GM18505 (cell line): ENCODE results near the gene CAMLG.
"Not testable (repeated sequence)": the region's sequence is repeated elsewhere in the genome, so short reads cannot be mapped to it uniquely, and the experiment has no call there.

Experiments
- ATAC-seq: cut with Tn5 transposase; IDR thresholded peaks from one replicate; pipeline ENCODE4 v1.9.1; 2021; ENCODE audit not compliant: unreplicated experiment
- POLR2A ChIP-seq: IDR thresholded peaks from 4 replicates; pipeline ENCODE4 v1.6.1; 2011; ENCODE audit warnings: borderline replicate concordance; ENCODE audit not compliant: insufficient read depth, insufficient read length; ENCODE audit errors: extremely low read depth

The CAMLG gene

DNA sequence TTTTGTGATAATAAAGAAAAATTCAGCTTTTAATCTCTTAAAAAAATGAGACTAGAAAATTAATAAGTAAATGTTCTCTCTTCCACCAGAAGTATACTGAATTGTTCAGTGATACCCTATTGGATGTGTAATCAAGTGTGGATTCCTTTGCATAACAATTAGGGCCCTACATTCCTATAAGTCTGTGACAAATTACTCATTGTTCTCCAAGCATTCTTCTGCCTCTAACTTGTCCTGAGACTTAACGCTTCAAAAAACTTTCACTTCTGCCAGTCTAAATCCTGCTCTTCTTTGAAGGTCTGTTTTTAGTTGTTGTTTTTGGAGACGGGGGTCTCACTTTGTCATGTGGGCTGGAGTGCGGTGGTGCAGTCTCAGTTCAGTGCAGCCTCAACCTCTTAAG is 11.1 kb downstream of the CAMLG start:
- no peak for ATAC-seq
- no peak for TF ChIP-seq POLR2A

DNA sequence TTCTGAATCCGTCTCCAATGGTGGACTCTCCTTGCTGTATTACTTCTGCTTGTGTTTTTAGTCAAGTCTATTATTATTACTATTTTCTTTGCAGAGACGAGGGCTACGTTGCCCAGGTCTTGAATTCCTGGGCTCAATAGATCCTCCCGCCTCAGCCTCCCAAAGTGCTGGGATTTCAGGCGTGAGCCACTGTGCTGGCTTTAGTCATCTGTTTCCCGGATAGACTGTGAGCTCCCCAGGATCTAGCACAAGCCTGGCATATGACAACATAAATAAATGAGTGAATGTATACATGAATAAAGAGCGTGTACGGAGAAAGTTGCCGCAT is 19.8 kb downstream of the CAMLG start:
- no peak for TF ChIP-seq POLR2A
- ATAC-seq: no peak

DNA sequence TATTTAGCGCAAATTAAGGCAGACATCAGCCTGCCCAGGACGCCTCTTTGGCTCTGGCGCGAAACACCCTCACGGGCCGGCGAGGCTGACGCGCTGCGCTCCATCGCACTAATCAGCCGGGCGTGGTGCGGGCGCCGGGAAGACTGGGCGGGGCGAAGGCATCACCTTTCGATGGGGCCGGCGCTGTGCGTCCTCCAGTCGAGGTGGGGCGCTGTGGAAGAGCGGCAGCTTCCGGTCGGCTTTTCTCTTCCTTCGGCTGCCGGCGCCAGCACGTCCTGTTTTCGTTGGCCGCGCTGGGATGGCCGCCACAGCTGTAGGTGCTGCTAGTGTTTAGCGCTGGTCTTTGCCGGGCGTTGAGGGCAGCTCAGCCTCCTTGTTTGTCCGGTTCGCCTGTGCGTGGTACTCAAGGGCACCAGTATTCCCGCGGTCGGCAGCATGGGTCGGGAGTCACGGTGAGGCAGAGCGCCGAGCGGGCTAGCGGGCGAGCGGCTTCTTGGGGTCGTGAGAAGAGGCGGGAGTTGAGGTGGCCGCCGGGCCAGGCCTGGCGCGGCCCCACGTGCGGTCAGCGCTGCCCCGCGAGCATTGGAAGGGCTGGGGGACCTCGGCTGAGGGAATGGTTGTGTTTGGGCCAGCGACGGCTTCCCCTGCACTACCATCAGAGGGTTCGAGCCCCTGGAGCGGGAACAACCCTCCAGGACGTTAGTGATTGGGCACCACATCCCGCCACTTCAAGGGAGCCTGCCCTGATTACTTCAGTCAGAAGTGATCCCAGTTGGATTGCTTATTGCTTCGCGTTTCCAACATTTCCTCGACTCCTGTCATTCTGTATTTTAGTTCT is 20.4 kb downstream of the CAMLG start, which contains the start of gene DDX46:
DDX46 (plus strand) TSS at position 276 of the 838 bp plus-strand sequence; CDS start at position 436, 160 bp downstream.
- peak; percentile 92 for TF ChIP-seq POLR2A
- peak; percentile 96 for ATAC-seq

DNA sequence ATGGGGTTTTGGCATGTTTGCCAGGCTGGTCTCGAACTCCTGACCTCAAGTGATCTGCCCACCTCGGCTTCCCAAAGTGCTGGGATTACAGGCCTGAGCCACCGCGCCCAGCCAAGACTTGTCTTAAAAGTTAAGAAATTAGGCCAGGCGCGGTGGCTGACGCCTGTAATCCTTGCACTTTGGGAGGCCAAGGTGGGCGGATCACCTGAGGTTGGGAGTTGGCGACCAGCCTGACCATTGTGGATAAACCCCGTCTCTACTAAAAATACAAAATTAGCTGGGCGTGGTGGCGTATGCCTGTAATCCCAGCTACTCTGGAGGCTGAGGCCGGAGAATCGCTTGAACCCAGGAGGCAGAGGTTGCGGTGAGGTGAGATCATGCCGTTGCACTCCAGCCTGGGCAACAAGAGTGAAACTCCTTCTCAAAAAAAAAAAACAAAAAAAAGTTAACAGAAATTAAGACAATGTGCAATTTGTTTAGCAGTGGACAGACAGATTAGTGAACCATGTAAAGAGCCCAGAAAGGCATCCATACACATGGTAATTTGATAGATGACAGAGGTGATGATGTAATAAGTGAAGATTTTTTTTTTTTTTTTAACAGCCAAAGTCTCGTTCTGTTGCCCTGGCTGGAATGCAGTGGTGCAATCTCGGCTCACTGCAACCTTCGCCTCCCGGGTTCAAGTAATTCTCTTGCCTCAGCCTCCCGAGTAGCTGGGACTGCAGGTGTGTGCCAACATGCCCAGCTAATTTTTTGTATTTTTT is 29.4 kb downstream of the CAMLG start:
- ATAC-seq: not testable (repeated sequence)

DNA sequence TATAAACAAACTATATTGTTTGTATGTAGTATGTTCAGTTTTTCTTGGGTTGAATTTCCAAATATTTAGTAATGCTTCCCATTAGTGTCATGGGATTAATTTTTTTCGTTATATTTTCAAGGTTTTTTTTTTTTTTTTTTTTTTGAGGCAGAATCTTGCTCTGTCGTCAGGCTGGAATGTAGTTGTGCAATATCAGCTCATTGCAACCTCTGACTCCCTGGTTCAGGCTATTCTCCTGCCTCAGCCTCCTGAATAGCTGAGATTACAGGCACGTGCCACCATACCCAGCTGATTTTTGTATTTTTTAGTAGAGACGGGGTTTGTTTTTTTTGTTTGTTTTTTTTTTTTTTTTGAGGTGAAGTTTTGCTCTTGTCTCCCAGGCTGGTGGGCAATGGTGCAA is 30.9 kb downstream of the CAMLG start:
- no peak for TF ChIP-seq POLR2A
- ATAC-seq: no peak

DNA sequence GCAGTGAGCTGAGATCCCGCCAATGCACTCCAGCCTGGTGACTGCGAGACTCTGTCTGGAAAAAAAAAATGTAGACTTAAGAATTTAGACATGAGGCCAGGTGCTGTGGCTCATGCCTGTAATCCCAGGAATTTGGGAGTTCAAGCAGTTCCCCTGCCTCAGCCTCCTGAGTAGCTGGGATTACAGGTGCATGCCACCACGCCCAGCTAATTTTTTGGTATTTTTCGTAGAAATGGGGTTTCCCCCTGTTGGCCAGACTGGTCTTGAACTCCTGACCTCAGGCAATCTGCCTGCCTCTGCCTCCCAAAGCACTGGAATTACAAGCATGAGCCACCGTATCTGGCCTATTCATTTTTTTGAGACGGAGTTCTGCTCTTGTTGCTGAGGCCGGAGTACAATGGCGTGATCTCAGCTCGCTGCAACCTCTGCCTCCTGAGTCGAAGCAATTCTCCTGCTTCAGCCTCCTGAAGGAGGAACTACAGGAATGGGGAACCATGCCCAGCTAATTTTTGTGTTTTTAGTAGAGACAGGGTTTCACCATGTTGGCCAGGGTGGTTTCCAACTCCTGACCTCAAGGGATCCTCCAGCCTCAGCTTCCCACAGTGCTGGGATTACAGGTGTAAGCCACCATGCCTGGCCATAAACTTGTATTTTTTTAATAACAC is 34.2 kb downstream of the CAMLG start:
- ATAC-seq: no peak

DNA sequence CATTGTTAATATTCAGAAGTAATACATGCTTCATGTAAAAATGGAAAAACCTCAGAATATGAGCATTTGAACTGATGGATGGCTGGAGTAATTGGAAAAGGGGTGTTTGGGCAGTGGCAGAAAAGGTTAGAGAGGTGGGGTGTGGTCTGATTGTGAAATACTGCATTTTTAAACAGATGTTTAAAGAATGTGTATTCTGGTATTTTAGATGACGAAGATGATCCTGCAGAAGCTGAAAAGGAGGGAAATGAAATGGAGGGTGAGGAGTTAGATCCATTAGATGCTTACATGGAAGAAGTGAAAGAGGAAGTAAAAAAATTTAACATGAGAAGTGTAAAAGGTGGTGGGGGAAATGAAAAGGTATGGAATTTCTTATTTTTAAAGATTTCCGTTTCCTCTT is 39.0 kb downstream of the CAMLG start:
- TF ChIP-seq POLR2A: no peak
- no peak for ATAC-seq

More for the DNA sequence above, 34.2 kb downstream of the CAMLG start:
- no peak for TF ChIP-seq POLR2A

DNA sequence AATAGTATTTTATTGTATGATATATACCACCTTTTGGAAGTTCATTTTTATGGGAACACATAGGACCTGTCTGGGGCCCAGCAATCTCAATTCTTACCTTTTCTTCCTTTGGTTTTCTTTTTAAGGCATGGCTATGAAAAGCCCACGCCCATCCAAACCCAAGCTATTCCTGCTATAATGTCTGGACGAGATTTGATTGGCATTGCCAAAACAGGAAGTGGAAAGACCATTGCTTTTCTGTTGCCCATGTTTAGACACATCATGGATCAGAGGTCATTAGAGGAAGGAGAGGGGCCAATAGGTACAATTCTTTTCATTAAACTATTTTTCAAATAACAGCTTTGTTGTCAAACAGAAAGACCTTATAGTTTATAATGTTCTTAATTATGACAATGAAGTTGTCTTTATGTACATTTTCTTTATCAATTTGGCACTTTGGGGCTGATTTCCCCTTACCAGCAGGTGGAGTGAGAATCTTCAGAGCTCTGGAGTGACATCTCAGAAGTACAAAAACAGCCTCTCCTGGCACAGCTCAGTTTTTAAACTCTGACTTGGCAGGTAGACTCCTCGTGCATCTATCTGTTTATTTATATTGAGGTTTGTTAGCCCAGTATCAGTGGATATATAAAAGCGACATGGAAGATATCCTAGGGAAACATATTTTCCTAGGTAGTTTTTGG is 46.0 kb downstream of the CAMLG start:
- no peak for ATAC-seq
- no peak for TF ChIP-seq POLR2A

DNA sequence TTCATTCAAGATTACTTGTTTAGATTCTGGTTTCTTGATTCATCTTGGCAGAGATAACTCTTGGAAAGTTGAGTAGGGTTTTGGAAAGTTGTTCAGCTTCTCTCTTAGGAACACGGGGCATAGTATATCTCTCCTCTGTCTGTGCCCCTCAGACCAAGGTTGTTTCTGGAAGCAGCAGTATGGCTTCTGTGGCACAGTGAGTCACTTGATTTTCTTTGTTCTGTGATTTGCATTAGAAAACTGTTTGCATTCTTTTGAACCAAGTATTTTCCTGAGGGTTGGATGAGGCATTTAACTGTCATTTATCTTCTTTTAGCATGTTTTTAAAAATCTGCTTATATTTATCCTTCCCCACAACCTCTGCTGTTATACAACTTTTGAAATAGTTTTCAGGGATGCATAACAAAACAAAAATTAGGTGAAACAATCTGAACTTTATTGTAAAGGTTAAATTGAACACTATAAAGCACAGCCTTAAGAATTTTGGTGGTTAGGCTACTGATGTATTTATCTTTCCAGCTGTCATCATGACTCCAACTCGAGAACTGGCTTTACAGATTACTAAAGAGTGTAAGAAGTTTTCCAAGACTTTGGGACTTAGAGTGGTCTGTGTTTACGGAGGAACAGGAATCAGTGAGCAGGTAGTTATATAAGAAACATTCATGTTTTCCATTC is 46.7 kb downstream of the CAMLG start:
- no peak for ATAC-seq
- no peak for TF ChIP-seq POLR2A

DNA sequence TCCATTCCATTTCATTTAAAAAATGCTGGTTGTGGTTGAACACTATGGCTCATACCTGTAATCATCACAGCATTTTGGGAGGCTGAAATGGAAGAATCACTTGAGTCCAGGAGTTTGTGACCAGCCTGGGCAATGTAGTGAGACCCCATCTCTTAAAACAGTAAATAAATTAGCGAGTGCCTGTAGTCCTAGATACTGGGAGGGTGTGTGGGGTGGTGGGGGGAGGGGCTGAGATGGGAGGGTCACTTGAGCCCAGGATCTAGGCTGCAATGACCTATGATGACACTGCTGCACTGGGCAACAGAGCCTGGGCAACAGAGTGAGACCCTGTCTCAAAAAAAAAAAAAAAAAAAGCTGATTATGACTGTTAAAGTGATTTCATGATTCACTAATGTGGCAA is 49.3 kb downstream of the CAMLG start:
- no peak for ATAC-seq
- no peak for TF ChIP-seq POLR2A

DNA sequence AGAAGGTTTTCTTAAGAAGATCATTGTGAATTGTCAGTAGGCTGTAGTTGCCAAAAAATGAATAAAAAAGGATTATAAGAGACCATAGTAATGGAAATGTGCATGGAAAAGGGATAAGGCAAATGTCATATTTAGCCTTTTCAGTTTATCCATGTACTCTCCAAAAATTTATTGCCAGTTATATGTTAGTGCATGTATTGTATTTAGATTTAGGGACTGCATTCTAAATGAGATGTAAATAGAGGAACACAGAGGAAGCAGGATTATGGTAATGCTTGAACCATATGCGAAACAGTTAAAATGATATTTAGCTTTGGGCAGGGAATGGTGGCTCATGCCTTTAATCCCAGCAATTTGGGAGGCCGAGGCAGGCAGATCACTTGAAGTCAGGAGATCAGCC is 53.2 kb downstream of the CAMLG start:
- no peak for ATAC-seq
- TF ChIP-seq POLR2A: no peak

DNA sequence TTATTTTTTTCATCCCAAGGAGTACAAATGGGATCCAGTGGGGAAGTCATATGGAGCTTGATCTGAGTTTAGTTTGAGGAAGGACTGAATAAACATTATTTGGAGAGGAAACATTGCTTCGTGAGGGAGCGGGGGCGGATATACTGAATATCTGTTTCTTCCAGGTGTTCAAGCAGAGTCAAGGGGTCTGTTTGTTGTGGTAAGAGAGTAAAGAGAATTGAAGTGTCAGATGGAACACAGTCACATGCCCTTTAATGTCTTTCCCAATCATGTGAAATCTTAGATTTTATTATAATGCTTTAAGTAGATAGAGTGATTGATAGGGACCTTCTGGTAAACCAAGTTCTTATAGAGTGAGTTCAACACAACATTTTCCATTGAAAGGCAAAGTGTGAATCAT is 53.9 kb downstream of the CAMLG start:
- ATAC-seq: no peak
- no peak for TF ChIP-seq POLR2A

DNA sequence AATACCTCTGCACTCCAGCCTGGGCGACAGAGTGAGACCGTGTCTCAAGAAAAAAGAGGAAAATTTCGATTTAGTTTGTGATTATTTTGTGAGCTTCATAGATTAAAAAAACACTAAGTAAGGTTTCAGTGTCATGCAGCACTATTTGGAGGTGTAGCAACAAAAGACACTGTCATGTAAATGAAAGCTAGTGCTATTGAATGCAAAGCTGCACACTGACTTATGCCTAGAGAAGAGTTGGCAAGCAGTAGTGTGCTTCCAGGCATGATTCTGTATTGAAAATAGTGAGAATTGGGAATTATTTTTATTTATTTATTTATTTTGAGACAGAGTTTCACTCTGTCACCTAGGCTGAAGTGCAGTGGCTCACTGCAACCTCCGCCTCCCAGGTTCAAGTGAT is 54.8 kb downstream of the CAMLG start:
- no peak for ATAC-seq
- TF ChIP-seq POLR2A: no peak
